Measurements from ENCODE around the gene ARL13B. TPM values are rescaled to one million over a fixed set of nuclear protein-coding genes. Genes with fewer than 3 reads are reported as not detected.

ARL13B gene
- polyA plus RNA-seq, 1 experiment: 6.3 TPM

GRCh38 chr3:93994056-93994455 lies 14.1 kb downstream of the ARL13B start:
- CTCF ChIA-PET: interaction anchor here (0.5 to 1.5 kb wide), 3 partner anchors 9 to 75 kb away, joined by 3 to 8 read pairs (median 6); no protein-coding TSS in a partner anchor
- DNase-seq (ENCODE audit: low read depth, low spot score): no peak
- H3K27me3 ChIP-seq (ENCODE audit: control insufficient read depth, insufficient read depth, low read length): no peaks in the 10 kb centered on the region
- H3K4me3 ChIP-seq (ENCODE audit: low read depth, low read length): no peak overlapping the region
- H3K27ac ChIP-seq (ENCODE audit: low read depth, low read length): no peak overlapping the region
- POLR2A ChIA-PET: interaction anchor here (0.7 kb wide), 1 partner anchor 77 kb away, joined by 4 read pairs; no protein-coding TSS in a partner anchor
- TF ChIP-seq CTCF (IDR thresholded peaks at IDR 0.05; ENCODE audit: low read depth, low read length): no peak
- H3K9me3 ChIP-seq (ENCODE audit: control insufficient read depth, insufficient read depth, low read length): no peaks in the 10 kb centered on the region

GRCh38 chr3:94001191-94001590 lies 21.2 kb downstream of the ARL13B start:
- ChIA-PET CTCF (interaction anchor here (0.6 to 8.6 kb wide), 2 partner anchors 69 to 289 kb away, joined by 3 to 145 read pairs; no protein-coding TSS in a partner anchor), POLR2A (no interaction called here)
- Histone ChIP-seq H3K9me3 (ENCODE audit: control insufficient read depth, insufficient read depth, low read length) (no peaks in the 10 kb centered on the region), H3K4me3 (ENCODE audit: low read depth, low read length) (no peak overlapping the region), H3K27me3 (ENCODE audit: control insufficient read depth, insufficient read depth, low read length) (no peaks in the 10 kb centered on the region), H3K27ac (ENCODE audit: low read depth, low read length) (no peak overlapping the region)
- no peak for TF ChIP-seq CTCF (IDR thresholded peaks at IDR 0.05; ENCODE audit: low read depth, low read length)
- no peak for DNase-seq (ENCODE audit: low read depth, low spot score)

DNA sequence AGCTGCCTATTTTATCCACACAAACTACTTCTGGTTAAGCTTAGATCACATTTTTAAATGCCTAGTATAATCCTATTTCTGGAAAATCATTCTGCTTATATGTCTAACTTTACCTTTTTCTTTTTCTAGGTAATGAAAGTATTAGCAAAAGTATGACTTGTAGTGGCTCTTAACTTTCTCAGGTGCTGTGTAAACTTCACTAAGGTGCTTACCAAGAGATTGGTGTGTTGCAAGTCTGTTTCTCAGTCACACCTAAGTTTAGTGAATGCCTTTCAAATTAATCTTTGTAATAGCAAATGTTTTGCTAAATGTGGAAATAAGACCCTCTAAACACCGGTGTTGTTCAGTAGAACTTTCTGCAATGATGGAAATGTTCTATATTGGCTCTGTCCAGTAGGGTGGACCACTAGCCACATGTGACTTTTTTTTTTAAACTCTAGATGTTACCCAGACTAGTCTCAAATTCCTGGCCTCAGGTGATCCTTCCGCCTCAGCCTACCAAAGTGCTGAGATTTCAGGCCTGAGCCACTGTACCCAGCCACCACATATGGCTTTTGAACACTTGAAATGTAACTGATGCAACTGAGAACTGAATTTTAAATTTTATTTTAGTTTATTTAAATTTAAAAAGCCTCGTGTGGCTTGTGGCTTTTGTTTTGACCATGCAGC lies 22.0 kb downstream of the ARL13B start:
- DNase-seq (ENCODE audit: low read depth, low spot score): no peak
- CTCF ChIA-PET: interaction anchor here (0.6 to 8.6 kb wide), 4 partner anchors 18 to 68 kb away, joined by 3 to 145 read pairs (median 8); partner anchors contain the start of genes DHFR2 and NSUN3

DNA sequence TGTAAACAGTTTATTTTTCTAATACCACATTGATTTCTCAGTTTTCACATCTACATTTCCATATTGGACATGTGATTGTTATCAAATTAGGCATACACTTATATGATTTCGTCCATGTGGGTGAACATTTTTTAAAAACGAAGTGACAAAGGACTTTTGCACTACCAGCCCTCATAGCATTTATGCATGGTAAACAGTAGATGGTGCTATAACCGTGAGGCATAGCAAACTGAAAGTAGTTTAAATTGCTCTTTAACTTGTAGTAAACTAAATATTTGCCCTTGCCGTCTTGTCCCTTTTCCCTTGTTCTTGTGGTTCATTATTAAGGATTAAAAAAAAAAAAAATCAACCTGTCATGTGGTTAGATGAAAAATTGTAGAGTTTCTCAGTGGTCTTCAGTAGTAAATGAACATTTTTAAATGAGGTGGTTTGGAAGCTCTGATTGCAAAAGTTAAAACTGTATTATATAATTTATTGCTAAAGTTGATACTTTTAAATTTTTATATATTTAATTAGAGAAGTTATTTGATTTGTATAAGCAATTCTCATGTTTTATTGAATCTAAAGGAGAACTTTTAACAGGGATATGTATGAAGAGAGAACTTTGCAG lies 24.5 kb downstream of the ARL13B start:
- CTCF ChIA-PET: interaction anchor here (0.6 to 8.6 kb wide), 22 partner anchors 8 to 112 kb away, joined by 3 to 145 read pairs (median 5); partner anchors contain the start of genes DHFR2 and NSUN3
- peak; percentile 93 for TF ChIP-seq CTCF (IDR thresholded peaks at IDR 0.05; ENCODE audit: low read depth, low read length)

More for the DNA sequence above, 22.0 kb downstream of the ARL13B start:
- TF ChIP-seq CTCF (IDR thresholded peaks at IDR 0.05; ENCODE audit: low read depth, low read length): no peak
- POLR2A ChIA-PET: interaction anchor here (0.5 kb wide), 1 partner anchor 13 kb away, joined by 7 read pairs; no protein-coding TSS in a partner anchor
- no peaks in the 10 kb centered on the region for H3K27me3 ChIP-seq (ENCODE audit: control insufficient read depth, insufficient read depth, low read length)
- no peak overlapping the region for H3K4me3 ChIP-seq (ENCODE audit: low read depth, low read length)
- no peak overlapping the region for H3K27ac ChIP-seq (ENCODE audit: low read depth, low read length)
- no peaks in the 10 kb centered on the region for H3K9me3 ChIP-seq (ENCODE audit: control insufficient read depth, insufficient read depth, low read length)

DNA sequence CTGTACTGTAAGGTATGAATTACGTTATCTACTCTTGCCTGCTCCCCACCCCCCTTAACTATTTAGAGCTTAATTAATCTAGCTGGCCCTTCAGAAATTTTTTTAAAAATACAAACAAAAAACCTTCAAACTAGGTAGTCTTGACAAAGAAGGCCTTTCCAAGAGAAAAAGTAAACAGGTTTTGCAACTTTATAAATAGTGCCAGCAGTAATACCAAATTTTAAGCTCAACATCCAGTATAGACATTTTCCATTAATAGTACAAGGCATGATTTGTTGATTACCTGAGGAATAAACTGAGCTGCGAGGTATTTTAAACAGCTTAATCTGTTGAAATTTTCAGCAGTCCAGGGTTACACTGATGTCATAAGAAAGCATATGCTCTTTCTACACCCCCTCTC lies 28.3 kb downstream of the ARL13B start:
- H3K9me3 ChIP-seq (ENCODE audit: control insufficient read depth, insufficient read depth, low read length): no peaks in the 10 kb centered on the region
- no peak overlapping the region for H3K27ac ChIP-seq (ENCODE audit: low read depth, low read length)
- no peak for TF ChIP-seq CTCF (IDR thresholded peaks at IDR 0.05; ENCODE audit: low read depth, low read length)
- DNase-seq (ENCODE audit: low read depth, low spot score): no peak
- H3K27me3 ChIP-seq (ENCODE audit: control insufficient read depth, insufficient read depth, low read length): no peaks in the 10 kb centered on the region
- ChIA-PET CTCF (interaction anchor here (0.7 to 8.6 kb wide), 3 partner anchors 8 to 62 kb away, joined by 3 to 145 read pairs (median 4); no protein-coding TSS in a partner anchor), POLR2A (no interaction called here)
- no peak overlapping the region for H3K4me3 ChIP-seq (ENCODE audit: low read depth, low read length)

More for the DNA sequence above, 24.5 kb downstream of the ARL13B start:
- DNase-seq (ENCODE audit: low read depth, low spot score): peak; percentile 53
- Histone ChIP-seq H3K9me3 (ENCODE audit: control insufficient read depth, insufficient read depth, low read length) (no peaks in the 10 kb centered on the region), H3K4me3 (ENCODE audit: low read depth, low read length) (peak overlapping the region; percentile 41), H3K27ac (ENCODE audit: low read depth, low read length) (no peak overlapping the region), H3K27me3 (ENCODE audit: control insufficient read depth, insufficient read depth, low read length) (no peaks in the 10 kb centered on the region)
- POLR2A ChIA-PET: no interaction called here

All from AG04450 (cell line).